Stimulated activated CD4-positive, alpha-beta T cell treated with anti-CD3 and anti-CD28 coated beads, TNF-alpha, amount 100 ng/mL, for 48 hours (primary cell): ENCODE results near the gene CCBE1.
"Not testable (repeated sequence)": the region's sequence is repeated elsewhere in the genome, so short reads cannot be mapped to it uniquely, and the experiment has no call there.

Experiments used
- DNase-seq, 3 donors: peaks; one replicate each; pipeline ENCODE4 v3.0.0-alpha.2; 2020; ENCODE audit warnings: low read depth in 3 of 3

Gene CCBE1

GRCh38 chr18:59697236-59697932, at the start of gene CCBE1:
TSS of gene CCBE1 (minus strand) at chr18:59697423.
- peak; percentile 10 to 44 (median 32) for DNase-seq

DNA sequence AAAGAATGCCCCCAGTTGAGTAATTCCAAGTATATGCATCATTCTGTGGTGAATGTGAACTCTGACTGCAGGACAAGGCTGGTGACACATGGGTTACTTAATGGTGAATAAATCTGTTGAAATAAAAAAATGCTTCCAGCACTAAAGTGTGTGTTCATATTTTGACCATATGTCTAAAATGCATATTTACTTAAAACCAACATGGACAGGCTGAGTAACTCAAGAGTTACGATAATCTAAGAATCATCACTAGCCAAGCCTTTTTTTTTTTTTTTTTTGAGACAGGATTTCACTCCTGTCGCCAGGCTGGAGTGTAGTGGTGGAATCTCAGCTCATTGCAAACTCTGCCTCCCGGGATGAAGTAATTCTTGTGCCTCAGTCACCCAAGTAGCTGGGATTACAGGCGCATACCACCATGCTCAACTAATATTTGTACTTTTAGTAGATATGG, 47.1 kb upstream of the CCBE1 start:
- no peak for DNase-seq

DNA sequence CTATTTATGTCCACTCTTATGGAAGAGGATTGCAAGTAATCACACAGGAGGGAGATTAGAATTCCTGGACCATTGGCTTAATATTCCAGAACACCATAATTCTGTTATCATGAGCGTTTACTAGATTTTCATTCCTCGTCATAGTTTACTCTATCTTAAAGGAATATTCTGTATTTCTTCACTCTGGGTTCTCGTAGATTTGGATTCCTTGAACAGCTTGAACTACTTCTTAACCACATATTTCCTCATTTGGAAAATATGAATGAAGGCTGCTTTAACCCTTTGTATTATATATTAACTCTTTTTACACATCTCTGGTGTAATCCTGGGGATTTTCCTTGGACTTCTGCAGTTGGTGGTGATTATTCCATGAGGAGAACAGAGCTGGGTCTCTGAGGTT, 46.3 kb upstream of the CCBE1 start:
- no peak for DNase-seq

GRCh38 chr18:59742325-59743111, 45.3 kb upstream of the CCBE1 start:
- no peak for DNase-seq

DNA sequence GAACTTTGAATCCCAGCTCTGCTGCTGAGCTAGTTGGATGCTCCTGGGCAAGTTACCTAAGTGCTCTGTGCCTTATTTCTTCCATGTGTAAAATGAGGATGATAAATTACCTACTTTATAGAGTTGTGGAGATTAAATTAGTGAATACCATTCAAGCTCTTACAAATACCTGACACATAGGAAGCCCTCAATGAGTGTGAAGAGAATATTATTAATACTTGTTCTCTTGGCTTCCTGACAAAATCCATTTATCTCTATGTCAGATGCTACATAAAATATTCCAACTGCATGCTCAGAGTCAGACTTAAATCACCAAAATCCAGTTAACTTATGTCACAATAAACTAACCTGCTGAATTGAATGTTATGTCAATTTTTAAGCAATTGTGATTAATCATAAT, 42.9 kb upstream of the CCBE1 start:
- DNase-seq: no peak

GRCh38 chr18:59737776-59738300, 40.6 kb upstream of the CCBE1 start:
- no peak for DNase-seq

DNA sequence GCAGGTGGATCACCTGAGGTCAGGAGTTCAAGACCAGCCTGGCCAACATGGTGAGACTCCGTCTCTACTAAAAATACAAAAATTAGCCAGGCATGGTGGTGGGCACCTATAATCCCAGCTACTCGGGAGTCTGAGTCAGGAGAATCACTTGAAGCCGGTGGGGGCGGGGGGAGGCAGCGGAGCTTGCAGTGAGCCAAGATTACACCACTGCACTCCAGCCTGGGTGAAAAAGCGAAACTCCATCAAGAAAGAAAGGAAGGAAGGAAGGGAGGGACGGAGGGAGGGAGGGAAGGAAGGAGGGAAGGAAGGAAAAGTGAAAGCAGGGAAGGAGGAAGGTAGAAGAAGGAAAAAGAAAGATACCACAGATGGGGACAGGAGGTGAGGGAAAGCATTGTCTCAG, 40.1 kb upstream of the CCBE1 start:
- DNase-seq: not testable (repeated sequence)

- no peak for DNase-seq
Observed at GRCh38 chr18:59736061-59736460, 38.8 kb upstream of the CCBE1 start.

DNA sequence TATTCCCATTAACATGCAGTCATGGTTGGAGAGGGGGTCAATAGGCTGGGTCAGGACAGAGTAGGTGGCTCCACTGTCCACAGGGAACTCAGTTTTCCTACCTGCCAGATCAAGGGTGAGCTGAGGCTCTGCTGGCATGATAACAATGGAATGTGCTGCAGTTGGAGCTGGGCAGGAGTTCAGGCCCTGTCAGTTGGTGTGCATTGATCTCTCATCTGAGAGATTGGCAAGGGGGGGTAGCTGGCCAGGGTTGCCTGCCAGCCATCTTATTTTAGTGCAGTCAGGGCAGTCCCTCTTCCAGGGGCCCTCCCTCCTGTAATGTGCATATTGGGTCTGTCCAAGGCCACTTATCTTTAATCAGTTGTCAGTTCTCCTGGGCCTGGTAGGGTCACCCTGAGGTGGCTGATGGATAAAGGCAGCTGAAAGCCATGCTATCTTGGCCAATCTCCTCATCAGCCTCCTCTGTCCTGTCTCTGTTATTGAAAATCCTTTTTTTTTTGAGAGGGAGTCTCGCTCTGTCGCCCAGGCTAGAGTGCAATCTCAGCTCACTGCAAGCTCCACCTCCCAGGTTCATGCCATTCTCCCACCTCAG, 38.1 kb upstream of the CCBE1 start:
- no peak for DNase-seq

- no peak for DNase-seq
Observed at GRCh38 chr18:59733421-59733820, 36.2 kb upstream of the CCBE1 start.

- no peak for DNase-seq
Observed at GRCh38 chr18:59730896-59731295, 33.7 kb upstream of the CCBE1 start.

DNA sequence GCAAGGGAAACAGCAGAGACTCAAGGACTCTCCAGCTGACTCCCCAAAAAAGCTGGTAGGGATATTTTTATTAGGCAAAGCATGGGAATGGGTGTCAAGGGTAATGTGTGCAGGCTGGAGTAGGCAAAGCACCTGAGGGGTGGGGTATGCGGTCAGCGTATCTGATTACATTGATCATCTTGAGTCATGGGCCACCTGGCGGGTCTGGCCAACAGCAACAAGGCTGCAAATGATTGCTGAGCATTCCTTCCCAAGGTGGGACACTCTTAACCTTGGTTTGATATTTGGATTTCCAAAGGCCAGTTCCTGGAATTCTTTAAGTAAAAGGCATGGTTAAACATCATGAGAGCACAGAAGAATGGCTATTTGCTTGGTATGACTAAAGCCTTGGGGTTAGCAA, 32.6 kb upstream of the CCBE1 start:
- DNase-seq: no peak

DNA sequence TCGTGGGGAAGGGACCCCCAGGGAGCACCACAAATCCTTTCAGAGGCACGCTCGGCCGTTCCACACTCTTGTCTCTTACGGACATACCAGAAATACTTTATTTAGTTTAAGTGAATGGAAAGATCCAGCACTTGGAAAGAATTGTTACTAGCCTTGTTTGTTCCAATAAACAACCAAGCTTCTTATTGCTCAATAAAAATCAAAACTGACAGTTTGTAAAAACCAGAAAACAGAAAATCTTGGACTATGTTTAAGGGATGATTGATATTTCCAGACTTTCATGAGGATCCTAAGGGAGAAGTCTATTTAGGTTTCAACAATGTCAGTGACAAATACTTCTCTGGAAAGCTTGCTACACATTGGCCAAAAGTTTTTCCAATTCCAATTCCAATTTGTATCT, 31.6 kb upstream of the CCBE1 start:
- no peak for DNase-seq

GRCh38 chr18:59725142-59725541, 27.9 kb upstream of the CCBE1 start:
- DNase-seq: no peak

DNA sequence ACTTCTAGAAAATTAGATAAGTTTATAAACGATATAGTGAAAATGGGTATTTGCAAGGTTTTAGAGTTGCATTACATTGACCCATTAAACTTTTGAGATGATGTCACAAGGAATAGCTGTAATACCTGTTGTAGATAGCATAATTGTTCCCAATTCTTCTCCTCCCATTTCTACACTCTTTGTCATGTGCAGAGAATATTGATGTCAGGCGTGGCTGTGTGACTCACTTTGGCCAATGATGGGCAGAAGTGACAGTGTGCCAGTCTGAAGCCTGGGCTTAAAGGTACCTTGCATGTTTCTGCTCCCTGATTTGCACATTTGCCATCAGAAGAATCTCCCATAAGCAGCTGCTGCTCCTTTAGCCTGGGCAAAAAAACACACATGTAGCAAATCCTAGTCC, 26.9 kb upstream of the CCBE1 start:
- DNase-seq: no peak

DNA sequence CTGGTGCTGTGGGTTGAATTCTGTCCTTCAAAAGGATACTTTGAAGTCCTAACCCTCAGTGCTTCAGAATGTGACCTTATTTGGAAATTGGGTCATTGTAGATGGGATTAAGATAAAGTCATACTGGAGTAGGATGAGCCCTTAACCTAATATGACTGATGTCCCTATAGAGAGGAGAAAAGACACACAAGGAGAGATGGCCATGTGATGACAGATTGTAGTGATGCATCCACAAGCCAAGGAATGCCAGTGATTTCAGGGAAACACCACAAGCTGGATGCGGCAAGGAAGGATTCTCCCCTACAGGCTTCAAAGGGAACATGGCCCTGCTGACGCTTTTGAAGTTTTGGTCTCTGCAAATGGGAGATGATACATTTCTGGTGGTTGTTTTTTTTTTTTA, 24.7 kb upstream of the CCBE1 start:
- DNase-seq: no peak

- DNase-seq: no peak
Observed at GRCh38 chr18:59721211-59721610, 24.0 kb upstream of the CCBE1 start.

- DNase-seq: no peak
Observed at GRCh38 chr18:59719544-59720181, 22.4 kb upstream of the CCBE1 start.

DNA sequence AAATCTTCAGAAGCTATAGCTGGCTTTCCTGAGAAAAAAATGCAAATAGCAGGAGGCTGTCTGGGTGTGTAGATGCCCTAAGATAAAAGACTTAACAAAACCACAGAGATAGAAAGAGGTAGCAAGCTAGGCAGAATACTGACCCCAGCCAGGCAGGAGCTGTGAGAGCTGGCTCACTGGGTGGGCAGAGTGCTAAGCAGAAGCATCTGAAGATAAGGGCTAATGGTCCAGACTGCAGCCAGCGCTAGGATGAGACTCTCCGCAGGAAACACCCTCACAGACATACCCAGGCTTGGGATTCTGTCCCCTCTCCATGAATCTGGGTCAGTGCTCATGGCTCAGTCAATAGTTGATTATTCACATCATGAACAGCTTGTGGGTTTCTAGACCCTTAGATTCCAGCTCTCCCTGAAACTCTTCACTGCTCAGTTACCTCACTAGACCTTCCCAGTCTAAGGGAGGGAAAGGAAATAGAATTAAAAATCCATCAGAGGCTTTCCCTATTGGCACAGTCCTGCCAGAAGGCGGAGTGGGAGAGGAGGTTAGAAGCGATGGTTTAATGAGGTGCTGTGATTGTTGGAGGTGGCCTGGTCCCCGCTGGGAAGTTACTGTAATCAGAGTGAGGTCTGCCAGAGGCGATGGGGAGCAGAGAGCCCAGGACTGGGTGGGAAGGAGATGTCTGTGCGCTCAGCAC, 21.4 kb upstream of the CCBE1 start:
- no peak for DNase-seq

DNA sequence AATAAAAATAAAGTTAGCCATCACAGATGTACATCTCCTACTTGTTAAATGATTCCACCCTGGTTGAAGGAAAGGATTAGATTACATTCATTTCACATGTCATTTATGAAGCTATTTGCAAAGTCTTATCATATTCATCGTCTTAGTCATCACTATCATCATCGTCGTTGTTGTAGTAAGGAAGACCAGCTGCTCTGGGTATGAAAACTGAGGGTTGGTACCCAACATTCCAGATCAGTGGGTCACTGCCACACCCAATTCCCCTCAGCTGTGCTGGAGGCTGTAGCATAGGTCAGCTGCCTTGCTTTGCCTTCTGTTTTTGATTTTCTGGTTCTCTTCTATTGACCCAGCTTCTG, 20.9 kb upstream of the CCBE1 start:
- DNase-seq: no peak

- no peak for DNase-seq
Observed at GRCh38 chr18:59717291-59717690, 20.1 kb upstream of the CCBE1 start.

DNA sequence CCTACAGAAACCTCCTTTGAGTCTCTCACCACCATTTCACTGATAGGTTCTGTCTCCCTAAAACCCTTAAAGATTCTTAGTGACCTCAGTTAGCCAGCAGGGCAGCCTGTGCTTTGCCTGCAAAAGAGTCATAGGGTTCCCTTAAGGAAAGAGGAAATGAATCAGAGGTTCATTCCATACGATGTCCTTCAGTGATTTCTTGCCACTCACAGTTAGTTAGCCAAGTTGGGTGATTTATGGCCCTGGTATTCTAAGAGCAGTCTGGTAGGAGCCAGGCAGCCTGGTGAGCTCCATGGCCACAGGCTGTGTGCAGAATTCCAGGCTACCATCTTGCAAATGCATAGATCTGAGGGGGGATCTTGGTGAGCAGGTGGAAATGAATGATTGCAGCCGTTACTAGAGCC, 18.7 kb upstream of the CCBE1 start:
- no peak for DNase-seq
